ENCODE results near the gene DPP9.
A peak's percentile ranks its signal among the peaks of the same experiment; 100 is the strongest.

The DPP9 gene

DNA sequence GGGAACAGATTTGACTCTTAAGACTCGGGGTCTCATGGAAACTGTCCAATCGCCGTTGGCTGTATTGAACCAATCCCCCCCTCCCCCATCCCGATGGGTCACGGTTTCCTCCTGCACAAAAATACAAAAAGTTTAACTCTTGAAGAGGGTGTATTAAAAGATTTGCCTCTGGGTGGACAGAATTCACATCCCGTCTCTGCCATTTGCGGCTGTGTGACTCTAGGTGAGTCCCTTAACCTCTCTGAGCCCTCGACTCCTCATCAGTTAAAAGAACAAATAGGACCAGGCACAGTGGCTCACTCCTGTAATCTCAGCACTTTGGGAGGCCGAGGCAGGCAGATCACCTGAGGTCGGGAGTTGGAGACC is 36.6 kb upstream of the DPP9 start:
- TF ChIP-seq, protein P1, sequence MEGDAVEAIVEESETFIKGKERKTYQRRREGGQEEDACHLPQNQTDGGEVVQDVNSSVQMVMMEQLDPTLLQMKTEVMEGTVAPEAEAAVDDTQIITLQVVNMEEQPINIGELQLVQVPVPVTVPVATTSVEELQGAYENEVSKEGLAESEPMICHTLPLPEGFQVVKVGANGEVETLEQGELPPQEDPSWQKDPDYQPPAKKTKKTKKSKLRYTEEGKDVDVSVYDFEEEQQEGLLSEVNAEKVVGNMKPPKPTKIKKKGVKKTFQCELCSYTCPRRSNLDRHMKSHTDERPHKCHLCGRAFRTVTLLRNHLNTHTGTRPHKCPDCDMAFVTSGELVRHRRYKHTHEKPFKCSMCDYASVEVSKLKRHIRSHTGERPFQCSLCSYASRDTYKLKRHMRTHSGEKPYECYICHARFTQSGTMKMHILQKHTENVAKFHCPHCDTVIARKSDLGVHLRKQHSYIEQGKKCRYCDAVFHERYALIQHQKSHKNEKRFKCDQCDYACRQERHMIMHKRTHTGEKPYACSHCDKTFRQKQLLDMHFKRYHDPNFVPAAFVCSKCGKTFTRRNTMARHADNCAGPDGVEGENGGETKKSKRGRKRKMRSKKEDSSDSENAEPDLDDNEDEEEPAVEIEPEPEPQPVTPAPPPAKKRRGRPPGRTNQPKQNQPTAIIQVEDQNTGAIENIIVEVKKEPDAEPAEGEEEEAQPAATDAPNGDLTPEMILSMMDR (IDR thresholded peaks at IDR 0.05; ENCODE audit: borderline replicate concordance, control extremely low read depth, extremely low read depth, insufficient read depth, missing control alignments): no peak
- in situ Hi-C loops (cut with MboI; ENCODE audit: low sequenced_read_pairs, unreplicated experiment): no loop called here
- DNase-seq (ENCODE audit: low spot score): no peak

DNA sequence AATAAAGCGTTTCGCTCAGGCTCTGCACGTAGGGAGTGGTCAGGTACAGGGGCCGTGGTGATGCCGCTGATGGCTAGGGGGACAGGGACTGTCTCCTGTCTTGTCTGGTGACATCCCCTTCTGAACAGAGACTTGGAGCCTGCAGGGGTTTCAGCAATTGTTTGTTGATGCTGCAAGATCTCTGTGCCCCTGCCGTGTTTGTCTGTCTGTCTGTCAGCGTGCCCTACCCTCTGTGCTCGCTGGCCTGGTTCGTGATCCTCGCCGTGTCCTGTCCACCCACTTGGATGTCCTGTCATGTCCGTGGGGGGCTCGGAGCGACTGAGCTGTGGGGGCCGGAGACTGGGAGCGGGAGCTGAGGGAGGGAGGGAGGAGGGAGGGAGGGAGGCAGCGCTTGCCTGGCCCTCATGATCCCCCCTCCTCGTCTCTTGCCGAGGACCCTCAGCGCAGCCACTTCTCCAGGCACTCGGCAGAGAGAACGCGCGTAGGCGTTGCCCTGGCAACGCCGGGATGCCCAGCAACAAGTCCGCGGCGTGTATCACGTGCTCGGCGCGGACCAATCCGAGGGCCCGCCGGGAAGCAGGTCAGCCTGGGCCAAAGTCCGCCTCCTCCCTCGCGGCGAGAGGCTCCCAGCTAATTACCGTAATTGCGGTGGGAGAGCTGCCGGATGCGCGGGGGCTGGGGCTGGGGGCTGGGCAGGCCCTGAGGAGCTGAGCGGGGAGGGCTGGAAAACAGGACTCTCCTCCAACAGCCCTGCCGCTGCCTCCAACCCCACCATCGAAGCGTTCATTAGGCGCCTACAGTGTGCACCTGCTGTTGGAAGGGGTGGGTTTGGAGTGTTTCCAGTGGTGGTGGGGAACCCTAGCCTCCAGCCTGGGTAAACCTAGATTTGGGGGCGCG is 36.0 kb upstream of the DPP9 start:
- peak; percentile 100 for DNase-seq (ENCODE audit: low spot score)
- TF ChIP-seq, protein P1 (IDR thresholded peaks at IDR 0.05; ENCODE audit: borderline replicate concordance, control extremely low read depth, extremely low read depth, insufficient read depth, missing control alignments): no peak
- in situ Hi-C loops (cut with MboI; ENCODE audit: low sequenced_read_pairs, unreplicated experiment): no loop called here

DNA sequence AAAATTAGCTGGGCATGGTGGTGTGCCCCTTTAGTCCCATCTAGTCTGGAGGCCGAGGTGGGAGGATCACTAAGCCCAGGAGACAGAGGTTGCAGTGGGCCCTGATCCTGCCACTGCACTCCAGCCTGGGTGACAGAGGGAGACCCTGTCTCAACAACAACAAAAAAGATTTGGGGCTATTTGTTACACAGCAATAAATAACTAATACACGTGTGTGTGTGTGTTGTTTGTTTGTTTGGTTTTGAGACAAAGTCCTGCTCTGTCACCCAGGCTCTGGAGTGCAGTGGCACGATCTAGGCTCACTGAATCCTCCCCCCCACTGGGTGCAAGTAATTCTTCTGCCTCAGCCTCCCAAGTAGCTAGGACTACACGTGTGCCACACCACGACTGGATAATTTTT is 35.0 kb upstream of the DPP9 start:
- in situ Hi-C loops (cut with MboI; ENCODE audit: low sequenced_read_pairs, unreplicated experiment): no loop called here
- DNase-seq (ENCODE audit: low spot score): no peak
- TF ChIP-seq, protein P1 (IDR thresholded peaks at IDR 0.05; ENCODE audit: borderline replicate concordance, control extremely low read depth, extremely low read depth, insufficient read depth, missing control alignments): no peak

DNA sequence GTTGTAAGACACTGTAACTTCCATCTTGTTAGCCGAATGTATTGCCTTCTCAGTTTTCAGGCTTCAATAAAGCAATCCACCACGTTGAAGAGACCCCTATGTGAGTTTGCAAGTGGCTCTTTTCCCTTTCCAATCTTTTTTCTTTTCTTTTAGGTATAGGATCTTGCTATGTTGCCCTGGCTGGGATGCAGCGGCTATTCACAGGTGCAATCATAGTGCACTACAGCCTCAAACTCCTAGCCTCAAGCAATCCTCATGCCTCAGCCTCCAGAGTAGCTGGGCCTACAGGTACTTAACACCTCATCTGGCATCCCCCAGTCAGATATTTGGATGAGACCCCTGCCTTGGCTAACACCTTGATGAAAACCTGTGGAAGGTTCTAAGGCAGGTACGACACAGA is 34.4 kb upstream of the DPP9 start:
- no peak for DNase-seq (ENCODE audit: low spot score)
- in situ Hi-C loops (cut with MboI; ENCODE audit: low sequenced_read_pairs, unreplicated experiment): no loop called here
- TF ChIP-seq, protein P1 (IDR thresholded peaks at IDR 0.05; ENCODE audit: borderline replicate concordance, control extremely low read depth, extremely low read depth, insufficient read depth, missing control alignments): no peak

DNA sequence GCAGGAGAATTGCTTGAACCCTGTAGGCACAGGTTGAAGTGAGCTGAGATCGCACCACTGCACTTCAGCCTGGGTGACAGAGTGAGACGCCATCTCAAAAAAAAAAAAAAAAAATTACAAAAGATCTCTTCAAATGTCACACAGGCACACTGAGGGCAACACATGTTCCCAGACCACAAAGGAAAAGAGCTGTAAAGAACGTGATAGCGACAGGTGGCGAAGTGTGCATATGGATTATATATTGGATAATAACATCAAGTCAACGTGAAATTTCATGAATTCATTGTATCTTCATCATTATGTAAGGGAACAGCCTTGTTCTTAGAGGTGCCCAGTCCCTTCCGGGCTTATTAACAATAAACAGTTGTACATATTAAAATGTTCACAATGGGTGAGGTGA is 31.8 kb upstream of the DPP9 start:
- in situ Hi-C loops (cut with MboI; ENCODE audit: low sequenced_read_pairs, unreplicated experiment): no loop called here
- DNase-seq (ENCODE audit: low spot score): no peak
- TF ChIP-seq, protein P1 (IDR thresholded peaks at IDR 0.05; ENCODE audit: borderline replicate concordance, control extremely low read depth, extremely low read depth, insufficient read depth, missing control alignments): no peak

DNA sequence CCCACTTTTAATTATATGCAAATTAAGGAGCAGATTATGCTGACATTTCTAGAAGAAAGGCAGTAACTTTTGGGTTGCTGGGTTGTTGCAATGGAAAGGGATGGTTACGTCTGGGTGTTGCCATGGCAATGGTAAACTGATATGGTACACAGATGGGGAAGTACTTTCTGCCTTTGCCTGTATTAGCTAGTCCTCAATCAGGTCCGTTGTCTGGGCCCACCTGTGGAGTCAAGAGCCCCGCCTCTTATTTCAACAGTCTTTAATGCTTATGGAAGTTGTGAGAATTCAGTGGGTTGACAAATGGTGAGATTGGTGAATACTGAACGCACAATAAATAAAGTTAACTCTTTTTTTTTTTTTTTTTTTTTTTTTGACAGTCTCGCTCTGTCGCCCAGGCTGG is 30.6 kb upstream of the DPP9 start:
- no peak for DNase-seq (ENCODE audit: low spot score)
- TF ChIP-seq, protein P1 (IDR thresholded peaks at IDR 0.05; ENCODE audit: borderline replicate concordance, control extremely low read depth, extremely low read depth, insufficient read depth, missing control alignments): no peak
- in situ Hi-C loops (cut with MboI; ENCODE audit: low sequenced_read_pairs, unreplicated experiment): no loop called here

All from GM13976 (cell line).